ENCODE data around the gene NXT2. TPM values are rescaled to one million over a fixed set of nuclear protein-coding genes. Genes with fewer than 3 reads are reported as not detected.

NXT2 gene
- total RNA-seq, 4 donors from 2014 or later: 4.0 to 13.2 (median 8.0) TPM

GRCh38 chrX:109585488-109585887 is 48.8 kb downstream of the NXT2 start:
- H3K9me3 ChIP-seq: no peaks in the 10 kb centered on the region
- no peaks in the 10 kb centered on the region for H3K27me3 ChIP-seq
- H3K4me1 ChIP-seq: no peaks in the 10 kb centered on the region
- no peak for DNase-seq
- H3K27ac ChIP-seq: no peak overlapping the region
- H3K36me3 ChIP-seq: no peaks in the 10 kb centered on the region
- no peak for TF ChIP-seq POLR2A (IDR thresholded peaks at IDR 0.05)
- TF ChIP-seq, protein P1, sequence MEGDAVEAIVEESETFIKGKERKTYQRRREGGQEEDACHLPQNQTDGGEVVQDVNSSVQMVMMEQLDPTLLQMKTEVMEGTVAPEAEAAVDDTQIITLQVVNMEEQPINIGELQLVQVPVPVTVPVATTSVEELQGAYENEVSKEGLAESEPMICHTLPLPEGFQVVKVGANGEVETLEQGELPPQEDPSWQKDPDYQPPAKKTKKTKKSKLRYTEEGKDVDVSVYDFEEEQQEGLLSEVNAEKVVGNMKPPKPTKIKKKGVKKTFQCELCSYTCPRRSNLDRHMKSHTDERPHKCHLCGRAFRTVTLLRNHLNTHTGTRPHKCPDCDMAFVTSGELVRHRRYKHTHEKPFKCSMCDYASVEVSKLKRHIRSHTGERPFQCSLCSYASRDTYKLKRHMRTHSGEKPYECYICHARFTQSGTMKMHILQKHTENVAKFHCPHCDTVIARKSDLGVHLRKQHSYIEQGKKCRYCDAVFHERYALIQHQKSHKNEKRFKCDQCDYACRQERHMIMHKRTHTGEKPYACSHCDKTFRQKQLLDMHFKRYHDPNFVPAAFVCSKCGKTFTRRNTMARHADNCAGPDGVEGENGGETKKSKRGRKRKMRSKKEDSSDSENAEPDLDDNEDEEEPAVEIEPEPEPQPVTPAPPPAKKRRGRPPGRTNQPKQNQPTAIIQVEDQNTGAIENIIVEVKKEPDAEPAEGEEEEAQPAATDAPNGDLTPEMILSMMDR (IDR thresholded peaks at IDR 0.05): no peak
- H3K4me3 ChIP-seq: no peak overlapping the region

DNA sequence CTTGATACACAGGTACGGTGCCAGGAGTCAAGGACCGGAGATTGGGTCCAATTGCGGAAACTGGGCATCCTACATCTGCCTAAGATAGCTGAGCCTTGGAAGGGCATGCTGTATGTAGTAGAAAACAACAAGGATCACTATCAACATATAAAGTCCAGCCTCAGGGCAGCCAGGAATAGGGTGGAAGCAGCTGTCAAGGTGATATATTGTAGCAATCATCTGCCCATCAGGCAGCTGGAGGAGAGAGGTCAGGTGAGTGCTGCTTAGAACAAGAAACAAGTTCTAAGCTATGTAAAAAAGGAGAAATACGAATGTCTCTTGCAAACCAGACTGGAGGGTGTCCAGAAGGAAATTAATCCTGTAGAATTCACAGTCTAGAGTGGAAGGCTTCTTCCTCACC is 53.5 kb downstream of the NXT2 start:
- DNase-seq: no peak
- H3K4me3 ChIP-seq: no peak overlapping the region
- no peaks in the 10 kb centered on the region for H3K9me3 ChIP-seq
- TF ChIP-seq POLR2A (IDR thresholded peaks at IDR 0.05): no peak
- TF ChIP-seq, protein P1 (IDR thresholded peaks at IDR 0.05): no peak
- H3K27me3 ChIP-seq: no peaks in the 10 kb centered on the region
- no peaks in the 10 kb centered on the region for H3K4me1 ChIP-seq
- H3K36me3 ChIP-seq: no peaks in the 10 kb centered on the region
- no peak overlapping the region for H3K27ac ChIP-seq

Other genes with a start within 250 kb of the NXT2 start
- not detected for gene GUCY2F, start 54.8 kb upstream of the NXT2 start, total RNA-seq
- not detected for gene KCNE5, start 88.3 kb downstream of the NXT2 start, total RNA-seq
- gene ACSL4, start 196.4 kb downstream of the NXT2 start, total RNA-seq: 10 to 100 TPM; 12.4 to 32.2 (median 17.6) TPM